WTC11 (cell line): ENCODE results near the gene ENPP7.

Source experiments
- CREM ChIP-seq: sonication (generic); formaldehyde crosslinking; IDR thresholded peaks from 2 replicates; pipeline ENCODE4 v1.8.1; 2022; ENCODE audit warnings: mild to moderate bottlenecking, missing genetic modification reagents, moderate library complexity
- CTCF ChIP-seq: fragments of 200-600 bp; IDR thresholded peaks from 2 replicates; pipeline ENCODE4 v1.8.0; 2022; ENCODE audit warnings: antibody characterized with exemption
- ELF4 ChIP-seq: sonication (generic); formaldehyde crosslinking; IDR thresholded peaks from 2 replicates; pipeline ENCODE4 v1.8.1; 2022; ENCODE audit warnings: low read depth, mild to moderate bottlenecking, moderate library complexity, missing genetic modification reagents
- ETV6 ChIP-seq: sonication (generic); formaldehyde crosslinking; IDR thresholded peaks from 2 replicates; pipeline ENCODE4 v1.8.1; 2022; ENCODE audit warnings: mild to moderate bottlenecking, missing genetic modification reagents
- IRF2 ChIP-seq: sonication (generic); formaldehyde crosslinking; IDR thresholded peaks from 2 replicates; pipeline ENCODE4 v1.8.0; 2022; ENCODE audit warnings: low read depth, missing genetic modification reagents, borderline replicate concordance
- JUN ChIP-seq: sonication (generic); formaldehyde crosslinking; IDR thresholded peaks from 2 replicates; pipeline ENCODE4 v1.8.0; 2023; ENCODE audit warnings: mild to moderate bottlenecking, missing genetic modification reagents
- SP1 ChIP-seq: sonication (generic); formaldehyde crosslinking; conservative IDR thresholded peaks from 2 replicates; pipeline ENCODE4 v1.8.1; 2022; ENCODE audit warnings: missing genetic modification reagents
- ZBTB43 ChIP-seq: sonication (generic); formaldehyde crosslinking; IDR thresholded peaks from 2 replicates; pipeline ENCODE4 v1.8.1; 2023; ENCODE audit warnings: mild to moderate bottlenecking, missing genetic modification reagents
- ZNF138 ChIP-seq: sonication (generic); formaldehyde crosslinking; conservative IDR thresholded peaks from 2 replicates; pipeline ENCODE4 v1.8.1; 2022; ENCODE audit warnings: mild to moderate bottlenecking, moderate library complexity, missing genetic modification reagents
- ZNF219 ChIP-seq: sonication (generic); formaldehyde crosslinking; IDR thresholded peaks from 2 replicates; pipeline ENCODE4 v1.8.0; 2023; ENCODE audit warnings: missing genetic modification reagents, mild to moderate bottlenecking, borderline replicate concordance
- TF ChIP-seq, protein P1 (sequence below): sonication (generic); formaldehyde crosslinking; conservative IDR thresholded peaks from 2 replicates; pipeline ENCODE4 v1.8.1; 2023; ENCODE audit warnings: mild to moderate bottlenecking, low read depth, missing genetic modification reagents, moderate library complexity
- TF ChIP-seq, protein P2 (sequence below): sonication (generic); formaldehyde crosslinking; IDR thresholded peaks from 2 replicates; pipeline ENCODE4 v1.8.1; 2023; ENCODE audit warnings: mild to moderate bottlenecking, missing genetic modification reagents, moderate library complexity
- TF ChIP-seq, protein P3 (sequence below): sonication (generic); formaldehyde crosslinking; IDR thresholded peaks from 2 replicates; pipeline ENCODE4 v1.8.1; 2022; ENCODE audit warnings: low read depth, missing genetic modification reagents, borderline replicate concordance

GRCh38 chr17:79754370-79754769 lies 23.6 kb downstream of the ENPP7 start:
- TF ChIP-seq ETV6 (CRISPR knock-in tag) (no peak), ZNF219 (CRISPR knock-in tag) (no peak), SP1 (CRISPR knock-in tag) (no peak), CTCF (no peak), IRF2 (CRISPR knock-in tag) (no peak), ELF4 (CRISPR knock-in tag) (no peak), JUN (CRISPR knock-in tag) (no peak), CREM (CRISPR knock-in tag) (no peak), ZNF138 (CRISPR knock-in tag) (no peak), ZBTB43 (no peak)
- TF ChIP-seq, protein P1, sequence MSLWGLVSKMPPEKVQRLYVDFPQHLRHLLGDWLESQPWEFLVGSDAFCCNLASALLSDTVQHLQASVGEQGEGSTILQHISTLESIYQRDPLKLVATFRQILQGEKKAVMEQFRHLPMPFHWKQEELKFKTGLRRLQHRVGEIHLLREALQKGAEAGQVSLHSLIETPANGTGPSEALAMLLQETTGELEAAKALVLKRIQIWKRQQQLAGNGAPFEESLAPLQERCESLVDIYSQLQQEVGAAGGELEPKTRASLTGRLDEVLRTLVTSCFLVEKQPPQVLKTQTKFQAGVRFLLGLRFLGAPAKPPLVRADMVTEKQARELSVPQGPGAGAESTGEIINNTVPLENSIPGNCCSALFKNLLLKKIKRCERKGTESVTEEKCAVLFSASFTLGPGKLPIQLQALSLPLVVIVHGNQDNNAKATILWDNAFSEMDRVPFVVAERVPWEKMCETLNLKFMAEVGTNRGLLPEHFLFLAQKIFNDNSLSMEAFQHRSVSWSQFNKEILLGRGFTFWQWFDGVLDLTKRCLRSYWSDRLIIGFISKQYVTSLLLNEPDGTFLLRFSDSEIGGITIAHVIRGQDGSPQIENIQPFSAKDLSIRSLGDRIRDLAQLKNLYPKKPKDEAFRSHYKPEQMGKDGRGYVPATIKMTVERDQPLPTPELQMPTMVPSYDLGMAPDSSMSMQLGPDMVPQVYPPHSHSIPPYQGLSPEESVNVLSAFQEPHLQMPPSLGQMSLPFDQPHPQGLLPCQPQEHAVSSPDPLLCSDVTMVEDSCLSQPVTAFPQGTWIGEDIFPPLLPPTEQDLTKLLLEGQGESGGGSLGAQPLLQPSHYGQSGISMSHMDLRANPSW (CRISPR knock-in tag), result no peak
- TF ChIP-seq, protein P2, sequence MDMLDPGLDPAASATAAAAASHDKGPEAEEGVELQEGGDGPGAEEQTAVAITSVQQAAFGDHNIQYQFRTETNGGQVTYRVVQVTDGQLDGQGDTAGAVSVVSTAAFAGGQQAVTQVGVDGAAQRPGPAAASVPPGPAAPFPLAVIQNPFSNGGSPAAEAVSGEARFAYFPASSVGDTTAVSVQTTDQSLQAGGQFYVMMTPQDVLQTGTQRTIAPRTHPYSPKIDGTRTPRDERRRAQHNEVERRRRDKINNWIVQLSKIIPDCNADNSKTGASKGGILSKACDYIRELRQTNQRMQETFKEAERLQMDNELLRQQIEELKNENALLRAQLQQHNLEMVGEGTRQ (CRISPR knock-in tag), result no peak
- TF ChIP-seq, protein P3, sequence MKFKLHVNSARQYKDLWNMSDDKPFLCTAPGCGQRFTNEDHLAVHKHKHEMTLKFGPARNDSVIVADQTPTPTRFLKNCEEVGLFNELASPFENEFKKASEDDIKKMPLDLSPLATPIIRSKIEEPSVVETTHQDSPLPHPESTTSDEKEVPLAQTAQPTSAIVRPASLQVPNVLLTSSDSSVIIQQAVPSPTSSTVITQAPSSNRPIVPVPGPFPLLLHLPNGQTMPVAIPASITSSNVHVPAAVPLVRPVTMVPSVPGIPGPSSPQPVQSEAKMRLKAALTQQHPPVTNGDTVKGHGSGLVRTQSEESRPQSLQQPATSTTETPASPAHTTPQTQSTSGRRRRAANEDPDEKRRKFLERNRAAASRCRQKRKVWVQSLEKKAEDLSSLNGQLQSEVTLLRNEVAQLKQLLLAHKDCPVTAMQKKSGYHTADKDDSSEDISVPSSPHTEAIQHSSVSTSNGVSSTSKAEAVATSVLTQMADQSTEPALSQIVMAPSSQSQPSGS (CRISPR knock-in tag), result no peak
